D721Med (cell line): ENCODE data around the gene COL4A4.

Experiments
- DNase-seq: peaks from one replicate; pipeline ENCODE4 v3.0.0; 2011; ENCODE audit warnings: low spot score; ENCODE audit not compliant: insufficient read length
- FAIRE-seq: peaks from 2 replicates; lab custom pipeline; 2011; peaks lifted over from hg19 to GRCh38; lab: Jason Lieb, UNC
- CTCF ChIP-seq: IDR thresholded peaks from 2 replicates; pipeline ENCODE4 v1.5.1; 2012; ENCODE audit warnings: mild to moderate bottlenecking, control low read depth; ENCODE audit not compliant: insufficient read depth; ENCODE audit errors: missing control alignments

Gene COL4A4

GRCh38 chr2:227132986-227133385, 31.0 kb downstream of the COL4A4 start:
- no peak for DNase-seq
- no peak for FAIRE-seq
- TF ChIP-seq CTCF: no peak

GRCh38 chr2:227130636-227131035, 33.4 kb downstream of the COL4A4 start:
- no peak for FAIRE-seq

GRCh38 chr2:227127201-227127600, 36.8 kb downstream of the COL4A4 start:
- no peak for TF ChIP-seq CTCF
- no peak for FAIRE-seq
- DNase-seq: no peak

More at GRCh38 chr2:227130636-227131035, 33.4 kb downstream of the COL4A4 start:
- no peak for DNase-seq
- no peak for TF ChIP-seq CTCF

- DNase-seq (no peak), FAIRE-seq (no peak)
- TF ChIP-seq CTCF: peak; percentile 31
These were observed 38.5 kb downstream of the COL4A4 start for GRCh38 chr2:227125506-227125905.

- DNase-seq (no peak), FAIRE-seq (no peak)
- TF ChIP-seq CTCF: no peak
These were observed 39.2 kb downstream of the COL4A4 start for GRCh38 chr2:227124811-227125210.

GRCh38 chr2:227123697-227124096, 40.3 kb downstream of the COL4A4 start:
- DNase-seq (no peak), FAIRE-seq (no peak)
- no peak for TF ChIP-seq CTCF

GRCh38 chr2:227118353-227118752, 45.7 kb downstream of the COL4A4 start:
- DNase-seq (no peak), FAIRE-seq (no peak)
- no peak for TF ChIP-seq CTCF
